HG02759 (cell line): Measurements from ENCODE around the gene NCOA3.
"Not testable (repeated sequence)": the region's sequence is repeated elsewhere in the genome, so short reads cannot be mapped to it uniquely, and the experiment has no call there.

Experiments used
- ATAC-seq: cut with Tn5 transposase; IDR thresholded peaks from one replicate; pipeline ENCODE4 v1.9.1; 2021; ENCODE audit warnings: mild to moderate bottlenecking, moderate library complexity; ENCODE audit not compliant: unreplicated experiment

The NCOA3 gene

DNA sequence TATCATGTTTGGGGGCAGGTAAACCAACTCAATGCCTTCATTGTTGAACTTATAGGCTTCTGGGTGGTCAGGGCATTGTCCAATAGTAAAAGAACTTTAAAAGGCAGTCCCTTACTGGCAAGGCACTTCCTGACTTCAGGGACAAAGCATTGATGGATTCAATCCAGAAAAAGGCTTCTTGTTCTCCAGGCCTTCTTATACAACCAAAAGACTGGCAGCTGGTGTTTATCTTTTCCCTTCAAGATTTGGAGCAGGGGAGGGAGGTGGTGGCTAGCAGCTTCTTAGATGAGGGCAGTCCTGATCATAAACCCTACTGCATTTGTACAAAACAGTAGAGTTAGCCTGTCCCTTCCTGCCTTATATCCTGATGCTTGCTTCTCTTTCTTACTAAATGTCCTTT, 57.5 kb downstream of the NCOA3 start:
- no peak for ATAC-seq

DNA sequence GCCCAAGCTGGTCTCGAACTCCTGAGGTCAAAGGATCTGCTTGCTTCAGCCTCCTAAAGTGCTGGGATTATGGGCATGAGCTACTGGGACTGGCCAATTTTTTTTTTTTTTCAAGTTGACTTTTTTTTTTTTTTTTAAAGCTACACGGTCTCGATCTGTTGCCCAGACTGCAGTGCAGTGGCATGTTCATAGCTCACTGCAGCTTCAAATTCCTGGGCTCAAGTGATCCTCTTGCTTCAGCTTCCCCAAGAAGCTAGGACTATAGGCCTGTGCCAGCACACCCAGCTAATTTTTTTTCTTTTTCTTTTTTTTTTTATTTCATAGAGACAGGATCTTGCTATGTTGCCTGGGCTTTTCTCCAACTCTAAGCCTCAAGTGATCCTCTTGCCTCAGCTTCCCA, 59.5 kb downstream of the NCOA3 start:
- ATAC-seq, result no peak

GRCh38 chr20:47561603-47562583, 60.2 kb downstream of the NCOA3 start:
- ATAC-seq, result no peak

DNA sequence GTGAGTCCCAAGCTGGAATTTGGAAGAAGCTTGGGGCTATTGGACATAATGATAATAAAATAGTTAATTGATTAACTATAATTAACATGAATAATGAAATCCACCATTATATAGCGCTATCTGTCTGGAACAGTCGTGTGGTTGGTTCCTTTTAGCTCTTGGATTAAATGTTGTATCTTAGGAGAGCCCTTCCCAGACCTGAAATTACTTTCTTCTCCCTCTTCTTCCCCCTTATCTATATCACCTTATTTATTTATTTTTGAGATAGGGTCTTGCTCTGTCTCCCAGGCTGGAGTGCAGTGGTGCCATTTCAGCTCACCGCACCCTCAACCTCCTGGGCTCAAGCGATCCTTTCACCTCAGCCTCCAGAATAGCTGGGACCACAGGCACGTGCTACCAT, 64.6 kb downstream of the NCOA3 start:
- no peak for ATAC-seq

DNA sequence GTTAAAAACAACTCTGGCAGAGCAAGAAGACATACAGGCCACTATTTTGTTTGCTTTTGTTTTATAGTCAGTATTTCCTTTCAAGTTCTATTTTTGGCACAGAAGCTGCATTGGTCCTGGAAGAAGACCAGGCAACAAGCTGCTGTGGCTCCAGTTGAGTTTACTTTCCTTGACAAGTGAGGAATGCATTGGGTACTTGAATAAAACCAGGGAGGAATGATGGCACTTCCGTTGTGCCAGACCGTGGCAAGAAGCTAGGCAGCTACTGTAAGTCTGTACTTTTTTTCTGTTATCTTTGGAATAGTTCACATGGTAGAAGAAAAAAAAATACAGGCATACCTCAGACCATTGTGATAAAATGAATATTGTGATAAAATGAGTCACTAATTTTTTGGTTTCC, 66.3 kb downstream of the NCOA3 start:
- no peak for ATAC-seq

DNA sequence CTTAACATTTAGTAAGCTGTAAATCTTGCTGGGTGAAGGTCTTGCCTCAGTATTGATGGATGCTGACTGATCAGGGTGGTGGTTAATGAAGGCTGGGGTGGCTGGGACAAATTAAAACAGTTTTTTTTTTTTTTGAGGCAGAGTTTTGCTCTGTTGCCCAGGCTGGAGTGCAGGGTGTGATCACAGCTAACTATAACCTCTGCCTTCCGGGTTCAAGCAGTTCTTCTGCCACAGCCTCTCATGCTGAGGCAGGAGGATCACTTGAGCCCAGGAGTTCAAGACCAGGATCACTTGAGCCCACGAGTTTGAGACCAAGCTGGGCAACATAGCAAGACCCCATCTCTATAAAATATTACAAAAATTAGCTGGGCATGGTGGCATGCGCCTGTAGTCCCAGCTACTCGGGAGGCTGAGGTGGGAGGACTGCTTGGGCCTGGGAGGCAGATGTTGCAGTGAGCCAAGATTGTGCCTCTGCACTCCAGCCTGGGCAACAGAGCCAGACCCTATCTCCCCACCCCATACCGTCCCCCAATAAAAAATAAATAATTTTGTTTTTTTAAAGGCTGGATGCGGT, 67.2 kb downstream of the NCOA3 start:
- ATAC-seq, result no peak

GRCh38 chr20:47571426-47571825, 69.7 kb downstream of the NCOA3 start:
- ATAC-seq, result no peak

DNA sequence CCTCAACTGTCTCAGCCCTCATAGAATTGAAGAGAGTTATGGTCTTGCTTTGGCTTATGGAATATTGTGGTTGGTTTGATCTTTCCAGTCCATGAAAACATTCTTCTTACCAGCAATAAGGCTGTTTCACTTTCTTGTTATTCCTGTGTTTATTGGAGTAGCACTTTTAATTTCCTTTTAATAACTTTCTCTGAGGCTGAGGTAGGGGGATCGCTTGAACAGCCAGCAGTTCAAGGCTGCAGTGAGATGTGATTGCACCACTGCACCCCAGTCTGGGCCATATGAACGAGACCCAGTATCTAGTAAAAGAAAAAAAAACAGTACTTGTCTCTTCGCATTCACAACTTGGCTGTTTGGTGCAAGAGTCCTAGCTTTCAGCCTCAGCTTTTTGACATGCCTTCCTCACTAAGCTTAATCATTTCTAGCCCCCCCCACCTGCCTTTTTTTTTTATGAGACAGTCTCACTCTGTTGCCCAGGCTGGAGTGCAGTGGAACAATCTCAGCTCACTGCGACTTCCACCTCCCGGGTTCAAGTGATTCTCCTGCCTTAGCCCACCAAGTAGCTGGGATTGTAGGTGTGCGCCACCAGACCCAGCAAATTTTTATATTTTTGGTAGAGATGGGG, 70.5 kb downstream of the NCOA3 start:
- ATAC-seq, result no peak

GRCh38 chr20:47573559-47573958, 71.9 kb downstream of the NCOA3 start:
- ATAC-seq, result no peak

DNA sequence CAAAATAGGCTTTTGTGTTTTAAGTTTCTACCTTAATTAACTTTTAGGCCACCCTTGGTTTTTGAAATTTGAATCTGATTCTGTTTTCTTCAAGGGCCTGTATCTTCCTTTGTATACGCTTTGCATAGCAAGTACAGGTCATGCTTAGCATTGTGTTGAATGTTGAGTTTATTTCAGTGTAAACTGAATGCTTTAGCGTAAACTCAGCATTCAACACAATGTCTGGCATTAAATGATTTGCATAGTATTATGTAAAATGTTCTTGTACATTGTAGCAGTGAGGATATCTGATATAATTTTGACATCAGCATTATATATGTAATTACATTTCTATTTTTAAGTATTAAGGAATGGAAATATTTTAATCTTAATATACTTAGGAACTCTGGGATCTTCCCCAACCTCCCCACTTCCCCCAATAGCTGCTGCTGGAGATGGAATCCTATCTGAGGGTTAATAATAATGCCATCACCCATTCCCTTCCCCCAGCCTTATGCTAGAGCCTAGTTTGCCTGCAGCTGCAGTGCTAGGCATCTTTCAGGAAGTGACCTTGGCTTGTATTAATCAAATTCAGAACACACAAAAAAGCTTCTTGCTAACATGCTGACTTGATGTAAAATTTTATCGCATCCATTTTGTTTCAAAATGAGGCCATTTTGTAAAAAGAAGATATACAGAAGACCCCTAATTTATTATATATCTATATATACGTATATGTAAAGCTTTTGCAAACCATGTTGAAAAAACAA, 73.1 kb downstream of the NCOA3 start:
- ATAC-seq, result no peak

DNA sequence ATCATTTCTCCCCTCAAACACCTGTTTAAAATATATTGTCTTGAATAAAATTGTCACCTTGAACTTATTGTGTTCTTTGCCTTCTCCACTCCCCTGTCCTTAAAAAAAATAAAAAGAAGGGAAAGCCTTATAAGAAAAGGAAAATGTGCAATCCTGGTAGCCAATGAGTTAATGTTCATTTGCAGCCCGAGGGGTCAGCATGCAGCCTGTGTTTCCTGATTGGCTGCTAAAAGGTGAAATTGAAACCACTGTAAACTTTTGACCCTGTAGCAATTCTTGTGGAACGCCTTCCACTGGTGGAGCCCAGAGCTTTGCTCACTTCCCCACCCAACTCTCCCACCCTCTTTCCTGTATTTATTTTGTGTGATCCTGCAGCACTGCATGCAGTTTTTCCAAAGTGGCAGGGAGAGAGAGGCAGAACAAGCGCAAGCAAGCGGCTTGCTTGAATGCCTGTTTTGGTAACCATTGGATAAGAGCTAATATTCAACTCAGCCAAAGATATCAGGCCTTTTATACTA, 74.9 kb downstream of the NCOA3 start:
- no peak for ATAC-seq

- no peak for ATAC-seq
These were observed 75.6 kb downstream of the NCOA3 start for GRCh38 chr20:47577314-47577713.

DNA sequence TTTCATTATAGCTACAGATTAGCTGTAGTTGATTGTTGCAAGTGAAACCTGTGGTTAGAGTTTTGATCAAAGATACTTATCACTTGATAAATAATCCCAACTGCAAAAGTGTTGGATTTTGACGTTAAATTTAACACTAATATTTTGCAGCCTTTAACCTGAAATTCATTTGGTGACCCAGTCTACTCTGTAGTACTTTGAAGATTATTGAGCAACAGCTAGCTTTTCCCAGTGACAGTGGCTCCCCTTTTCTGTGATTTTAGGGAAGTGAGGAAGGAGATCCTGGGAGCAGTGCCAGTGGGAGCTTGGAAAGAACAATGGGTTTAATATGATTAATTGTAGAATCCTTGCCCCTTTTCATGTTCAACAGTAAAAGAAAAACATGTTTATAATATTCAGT, 76.9 kb downstream of the NCOA3 start:
- no peak for ATAC-seq

- ATAC-seq, result not testable (repeated sequence)
These were observed 79.0 kb downstream of the NCOA3 start for GRCh38 chr20:47580686-47581085.

DNA sequence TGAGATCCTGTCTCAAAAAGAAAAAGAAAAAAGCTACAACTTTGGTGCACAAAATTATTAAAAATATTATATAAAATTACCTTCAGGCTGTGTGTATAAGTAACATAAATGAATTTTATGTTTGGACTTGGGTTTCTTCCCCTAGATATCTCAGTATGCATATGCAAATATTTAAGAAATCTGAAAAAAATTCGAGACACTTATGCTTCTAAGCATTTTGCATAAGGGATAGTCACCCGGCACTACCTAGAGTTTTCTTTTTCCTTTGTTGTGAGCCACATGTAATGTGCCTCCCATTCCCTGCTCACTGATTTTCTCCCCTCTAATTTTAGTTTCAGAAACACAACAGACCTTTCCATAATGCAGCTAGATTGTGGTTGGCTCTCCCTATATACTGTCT, 79.4 kb downstream of the NCOA3 start:
- no peak for ATAC-seq

DNA sequence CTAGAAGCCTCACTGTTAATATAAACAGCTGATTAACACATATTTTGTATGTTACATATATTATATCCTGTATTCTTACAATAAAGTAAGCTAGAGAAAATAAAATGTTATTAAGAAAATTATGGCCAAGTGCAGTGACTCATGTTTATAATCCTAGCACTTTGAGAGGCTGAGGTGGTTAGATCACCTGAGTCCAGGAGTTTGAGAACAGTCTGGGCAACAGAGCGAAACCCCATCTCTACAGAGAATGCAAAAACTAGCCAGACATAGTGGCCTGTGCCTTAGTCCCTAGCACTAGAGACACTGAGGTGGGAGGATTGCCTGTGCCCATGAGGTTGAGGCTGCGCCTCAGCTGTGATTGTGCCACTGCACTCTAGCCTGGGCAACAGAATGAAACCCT, 81.9 kb downstream of the NCOA3 start:
- no peak for ATAC-seq

DNA sequence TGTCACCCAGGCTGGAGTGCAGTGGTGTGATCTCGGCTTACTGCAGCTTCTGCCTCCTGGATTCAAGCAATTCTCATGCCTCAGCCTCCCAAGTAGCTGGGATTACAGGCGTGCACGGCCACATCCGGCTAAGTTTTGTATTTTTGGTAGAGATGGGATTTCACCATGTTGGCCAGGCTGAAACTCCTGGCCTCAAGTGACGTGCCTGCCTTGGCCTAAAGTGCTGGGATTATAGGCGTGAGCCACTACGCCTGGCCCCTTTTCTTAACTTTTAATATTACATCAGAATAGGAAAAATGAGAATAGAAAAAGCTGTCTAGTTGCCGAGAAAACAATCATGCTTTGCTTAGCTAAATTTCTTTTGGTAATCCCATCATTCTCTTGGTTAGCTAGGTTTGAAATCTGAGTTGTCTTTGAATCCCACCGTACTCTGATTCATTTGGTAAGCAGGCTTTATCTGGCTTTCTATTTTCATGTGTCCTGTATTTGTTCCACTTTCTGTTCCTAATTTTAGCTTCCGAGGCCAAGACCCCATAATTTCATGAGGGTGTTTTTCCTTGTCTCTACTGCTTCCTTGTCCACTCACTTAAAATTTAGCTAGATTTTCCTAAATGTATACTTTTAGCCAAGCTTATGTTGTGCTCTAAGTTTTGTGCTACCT, 83.5 kb downstream of the NCOA3 start:
- ATAC-seq, result no peak

DNA sequence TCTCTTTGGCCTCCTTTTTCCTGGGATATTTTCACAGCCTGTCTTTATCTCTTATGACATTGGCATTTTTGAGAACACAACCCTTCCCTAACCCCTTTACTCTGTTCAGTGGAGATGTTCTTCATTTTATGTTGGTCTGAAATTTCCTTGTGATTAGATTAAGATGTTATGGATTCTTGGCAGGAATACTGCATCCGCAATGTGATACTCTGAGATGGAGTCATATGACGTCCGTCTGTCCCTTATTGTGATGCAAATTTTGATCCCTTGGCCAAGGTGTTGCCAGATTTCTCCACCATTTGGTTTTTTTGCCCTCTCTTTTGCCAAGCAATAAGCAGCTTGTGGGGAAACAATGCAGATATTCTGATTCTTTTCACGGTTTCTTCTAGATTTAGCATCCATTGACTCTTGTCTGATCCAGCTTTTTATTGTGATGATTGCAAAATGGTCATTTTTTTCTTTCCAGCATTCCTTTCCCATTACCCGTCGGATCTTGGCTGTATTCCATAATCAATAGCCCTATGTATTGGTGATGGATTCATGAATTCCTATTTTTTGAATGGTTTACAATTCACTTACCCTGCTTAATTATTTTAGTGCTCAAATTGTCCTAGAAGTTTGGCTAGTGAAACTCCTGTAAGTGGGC, 85.1 kb downstream of the NCOA3 start:
- no peak for ATAC-seq

DNA sequence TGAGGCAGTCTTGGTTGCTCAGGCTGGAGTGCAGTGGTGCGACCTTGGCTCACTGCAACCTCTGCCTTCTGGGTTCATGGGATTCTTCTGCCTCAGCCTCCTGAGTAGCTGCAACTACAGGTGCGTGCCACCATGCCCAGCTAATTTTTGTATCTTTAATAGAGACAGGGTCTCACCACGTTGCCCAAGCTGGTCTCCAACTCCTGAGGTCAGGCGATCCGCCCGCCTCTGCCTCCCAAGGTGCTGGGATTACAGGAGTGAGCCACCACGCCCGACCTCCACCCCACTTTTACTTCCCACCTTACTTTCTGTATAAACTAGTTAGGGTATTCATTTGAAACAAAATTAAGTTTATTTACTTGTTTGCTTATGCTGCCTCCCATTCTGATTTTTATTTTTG, 86.5 kb downstream of the NCOA3 start:
- no peak for ATAC-seq

- no peak for ATAC-seq
These were observed 89.5 kb downstream of the NCOA3 start for GRCh38 chr20:47591231-47591630.
